Effector CD4-positive, alpha-beta T cell (primary cell): Measurements from ENCODE around the gene DVL3.

Source experiments
- DNase-seq: peaks from one replicate; pipeline ENCODE4 v3.0.0-alpha.2; 2020

DVL3 gene

GRCh38 chr3:184176377-184177330 is 21.5 kb downstream of the DVL3 start:
- no peak for DNase-seq

DNA sequence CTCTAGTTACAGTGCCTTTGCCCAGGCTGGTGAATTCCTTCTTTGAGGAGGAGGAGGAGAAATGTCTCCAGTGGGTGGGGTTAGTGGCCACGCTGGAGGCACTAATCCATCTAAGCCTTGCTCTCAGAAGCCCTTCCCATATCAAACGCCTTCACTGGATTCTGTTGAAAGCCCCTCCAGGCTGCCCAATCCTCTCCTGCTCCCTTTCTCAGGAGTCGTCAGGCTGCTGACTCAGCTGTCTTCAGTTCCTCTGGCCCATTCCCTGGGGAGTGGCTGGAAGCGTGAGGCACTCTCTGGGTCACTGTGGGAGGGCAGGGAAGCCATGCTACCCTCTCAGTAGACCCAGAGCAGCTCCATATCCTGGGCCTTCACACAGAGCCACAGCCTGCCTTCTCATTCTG is 22.2 kb downstream of the DVL3 start:
- DNase-seq: no peak

DNA sequence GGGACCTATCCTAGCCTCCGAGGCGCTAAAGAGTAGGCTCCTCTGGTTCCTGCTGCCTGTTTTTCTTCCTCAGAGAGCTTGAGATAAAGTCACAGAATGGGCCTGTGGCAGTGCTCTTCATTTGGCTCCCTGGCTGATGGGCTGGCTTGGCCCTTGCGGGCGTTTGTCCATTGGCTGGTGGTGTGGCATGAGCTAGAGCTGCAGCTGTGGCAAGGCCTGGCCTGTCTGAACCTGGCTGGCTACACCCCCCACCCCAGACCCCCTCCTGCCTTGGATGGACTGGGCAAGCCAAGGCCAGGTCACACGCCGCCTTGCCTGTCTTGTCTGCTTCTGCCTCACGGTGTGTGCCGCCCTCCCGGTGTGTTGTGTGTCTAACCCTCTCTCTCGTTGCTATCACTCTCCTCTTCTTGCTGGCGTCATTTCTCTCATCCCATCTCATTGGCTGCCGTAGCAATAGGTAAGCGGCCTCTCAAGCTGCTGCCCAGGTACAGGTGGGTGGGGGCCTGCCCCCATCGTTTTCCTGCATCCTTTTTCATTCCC is 22.7 kb downstream of the DVL3 start:
- DNase-seq: no peak

- no peak for DNase-seq
Observed at GRCh38 chr3:184178521-184179138, 23.5 kb downstream of the DVL3 start.

GRCh38 chr3:184180165-184180564 is 25.0 kb downstream of the DVL3 start:
- DNase-seq: no peak

DNA sequence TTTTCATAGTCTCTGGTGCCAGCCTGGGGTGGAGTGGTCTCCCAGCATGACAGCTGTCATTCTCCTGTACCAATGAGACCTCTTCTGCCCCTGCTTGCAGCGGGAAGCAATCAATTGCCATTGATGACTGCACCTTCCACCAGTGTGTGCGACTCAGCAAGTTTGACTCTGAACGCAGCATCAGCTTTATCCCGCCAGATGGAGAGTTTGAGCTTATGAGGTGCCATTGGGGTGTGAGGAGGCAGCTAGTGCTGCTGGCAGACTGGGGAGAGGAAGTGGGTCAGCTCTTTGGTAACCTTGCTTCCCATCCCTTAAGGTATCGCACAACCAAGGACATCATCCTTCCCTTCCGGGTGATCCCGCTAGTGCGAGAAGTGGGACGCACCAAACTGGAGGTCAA is 26.4 kb downstream of the DVL3 start:
- no peak for DNase-seq

DNA sequence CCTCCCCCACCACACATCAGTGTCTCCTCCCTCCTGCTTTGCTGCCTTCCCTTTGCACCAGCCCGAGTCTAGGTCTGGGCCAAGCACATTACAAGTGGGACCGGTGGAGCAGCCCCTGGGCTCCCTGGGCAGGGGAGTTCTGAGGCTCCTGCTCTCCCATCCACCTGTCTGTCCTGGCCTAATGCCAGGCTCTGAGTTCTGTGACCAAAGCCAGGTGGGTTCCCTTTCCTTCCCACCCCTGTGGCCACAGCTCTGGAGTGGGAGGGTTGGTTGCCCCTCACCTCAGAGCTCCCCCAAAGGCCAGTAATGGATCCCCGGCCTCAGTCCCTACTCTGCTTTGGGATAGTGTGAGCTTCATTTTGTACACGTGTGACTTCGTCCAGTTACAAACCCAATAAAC is 28.5 kb downstream of the DVL3 start:
- DNase-seq: no peak

DNA sequence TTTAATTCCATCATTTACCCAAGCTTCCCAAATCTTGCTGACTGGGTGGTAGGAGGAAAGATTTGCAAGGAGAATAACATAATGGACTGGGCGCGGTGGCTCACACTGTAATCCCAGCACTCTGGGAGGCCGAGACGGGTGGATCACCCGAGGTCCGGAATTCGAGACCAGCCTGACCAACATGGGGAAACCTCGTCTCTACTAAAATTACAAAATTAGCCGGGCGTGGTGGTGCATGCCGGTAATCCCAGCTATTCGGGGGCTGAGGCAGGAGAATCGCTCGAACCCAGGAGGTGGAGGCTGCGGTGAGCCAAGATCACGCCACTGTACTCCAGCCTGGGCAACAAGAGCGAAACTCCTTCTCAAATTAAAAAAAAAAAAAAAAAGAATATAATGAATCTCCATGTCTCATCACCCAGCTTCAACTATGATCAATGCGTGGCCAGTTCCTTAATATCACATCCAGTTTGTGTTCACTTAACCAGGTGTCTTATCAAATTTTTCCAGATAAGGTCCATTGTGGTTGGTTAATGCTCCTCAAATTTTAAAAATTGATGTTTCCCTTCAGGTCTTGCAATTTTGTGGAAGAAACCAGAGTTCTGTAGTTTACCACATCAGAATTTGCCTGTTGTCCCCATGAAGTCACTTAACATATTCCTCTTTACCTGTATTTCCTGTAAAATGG is 29.5 kb downstream of the DVL3 start:
- DNase-seq: no peak

- peak; percentile 99 for DNase-seq
Observed at GRCh38 chr3:184185461-184186183, 30.4 kb downstream of the DVL3 start.

GRCh38 chr3:184186184-184186901 is 31.2 kb downstream of the DVL3 start, which contains the start of gene ABCF3:
ABCF3 (plus strand) TSS chr3:184186199; CDS start chr3:184186208, 9 bp downstream.
- DNase-seq: no peak

GRCh38 chr3:184186902-184187207 is 31.7 kb downstream of the DVL3 start:
- DNase-seq: no peak

- DNase-seq: no peak
Observed at GRCh38 chr3:184188080-184188479, 32.9 kb downstream of the DVL3 start.

DNA sequence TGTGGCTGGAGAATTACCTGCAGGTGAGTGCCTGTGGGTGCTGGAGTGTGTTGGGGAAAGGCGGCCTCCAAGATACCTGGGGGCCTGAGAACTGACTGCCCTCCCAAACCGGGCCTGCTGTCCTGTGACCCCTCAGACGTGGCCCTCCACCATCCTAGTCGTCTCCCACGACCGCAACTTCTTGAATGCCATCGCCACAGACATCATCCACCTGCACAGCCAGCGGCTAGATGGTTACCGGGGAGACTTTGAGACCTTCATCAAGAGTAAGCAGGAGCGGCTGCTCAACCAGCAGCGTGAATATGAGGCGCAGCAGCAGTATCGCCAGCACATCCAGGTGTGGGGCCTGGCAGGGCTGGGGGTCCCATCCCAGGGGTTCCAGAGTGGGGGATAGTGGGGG is 34.2 kb downstream of the DVL3 start:
- DNase-seq: no peak

DNA sequence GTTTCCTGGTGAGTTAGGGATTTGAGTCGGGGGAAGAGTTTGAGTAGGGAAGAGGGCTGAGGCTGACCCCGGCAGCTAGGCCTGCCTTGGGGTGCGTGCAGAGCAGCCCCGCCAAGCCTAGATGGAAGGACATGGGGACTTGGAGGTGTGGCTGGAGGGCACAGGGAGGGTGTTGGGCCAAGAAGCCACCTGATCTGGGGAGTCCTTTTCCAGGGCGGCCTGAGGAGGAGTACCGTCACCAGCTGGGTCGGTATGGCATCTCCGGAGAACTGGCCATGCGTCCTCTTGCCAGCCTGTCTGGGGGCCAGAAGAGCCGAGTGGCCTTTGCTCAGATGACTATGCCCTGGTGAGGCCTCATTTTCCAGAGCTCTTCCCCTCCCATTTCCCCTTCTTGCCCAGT is 37.7 kb downstream of the DVL3 start:
- no peak for DNase-seq

DNA sequence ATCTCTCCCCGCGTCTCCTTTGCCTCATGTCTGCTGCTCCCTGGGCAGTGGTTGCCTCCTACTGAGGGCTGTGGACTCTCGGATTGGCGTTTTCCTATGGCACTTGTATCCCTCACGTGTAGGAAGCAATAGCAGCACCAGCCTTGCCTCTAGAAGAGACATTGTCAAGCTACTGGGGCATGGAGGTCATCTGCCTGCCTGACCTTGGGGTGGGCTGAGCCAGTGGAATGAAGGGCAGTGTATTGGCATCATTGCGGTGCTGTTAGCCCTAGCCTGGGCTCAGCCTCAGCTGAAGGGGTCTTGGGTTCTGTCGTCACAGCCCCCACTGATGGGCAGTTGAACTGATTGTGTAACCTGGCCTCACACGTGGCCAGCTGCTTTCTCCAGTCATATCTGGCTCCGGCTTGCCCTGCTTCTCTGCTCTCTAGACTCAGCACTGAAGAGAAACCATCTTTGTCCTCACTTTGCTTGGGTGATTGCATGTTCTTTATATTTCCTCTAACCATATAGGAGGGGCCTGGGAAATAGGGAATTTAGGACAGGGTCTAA is 38.9 kb downstream of the DVL3 start:
- no peak for DNase-seq

GRCh38 chr3:184196536-184196935 is 41.4 kb downstream of the DVL3 start:
- no peak for DNase-seq

DNA sequence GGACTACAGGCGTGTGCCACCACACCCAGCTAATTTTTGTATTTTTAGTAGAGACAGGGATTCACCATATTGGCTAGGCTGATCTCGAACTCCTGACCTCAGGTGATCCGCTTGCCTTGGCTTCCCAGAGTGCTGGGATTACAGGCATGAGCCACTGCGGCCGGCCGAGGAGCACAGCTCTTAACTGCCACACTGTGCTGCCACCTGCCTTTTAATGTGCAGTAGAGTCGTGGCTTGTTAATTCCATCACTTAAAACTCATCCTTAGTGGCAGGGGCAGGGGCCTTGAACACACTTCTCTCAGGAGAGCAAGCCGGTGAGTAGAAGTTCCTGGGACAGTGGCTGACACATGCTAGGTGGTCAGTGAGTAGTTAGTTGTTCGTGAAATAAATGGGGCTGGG is 43.3 kb downstream of the DVL3 start:
- DNase-seq: no peak

DNA sequence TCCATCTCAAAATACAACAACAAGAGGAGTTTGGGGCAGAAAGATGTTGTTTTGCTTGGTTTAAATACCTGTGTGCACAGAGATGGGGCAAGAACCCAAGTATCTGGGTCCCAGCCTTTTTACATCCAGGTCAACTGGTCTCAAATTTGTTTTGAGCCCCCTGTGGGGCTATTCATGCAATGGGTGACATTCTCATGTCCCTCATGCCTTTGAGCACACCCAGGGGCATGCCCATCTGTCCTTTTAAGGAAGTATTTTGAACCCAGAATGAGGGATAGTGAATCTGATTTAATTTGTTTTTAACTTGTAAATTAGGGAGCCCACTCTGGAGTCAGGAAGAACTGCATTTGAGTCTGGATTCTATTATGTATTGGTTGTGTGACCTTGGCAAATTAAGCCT is 45.6 kb downstream of the DVL3 start:
- no peak for DNase-seq

DNA sequence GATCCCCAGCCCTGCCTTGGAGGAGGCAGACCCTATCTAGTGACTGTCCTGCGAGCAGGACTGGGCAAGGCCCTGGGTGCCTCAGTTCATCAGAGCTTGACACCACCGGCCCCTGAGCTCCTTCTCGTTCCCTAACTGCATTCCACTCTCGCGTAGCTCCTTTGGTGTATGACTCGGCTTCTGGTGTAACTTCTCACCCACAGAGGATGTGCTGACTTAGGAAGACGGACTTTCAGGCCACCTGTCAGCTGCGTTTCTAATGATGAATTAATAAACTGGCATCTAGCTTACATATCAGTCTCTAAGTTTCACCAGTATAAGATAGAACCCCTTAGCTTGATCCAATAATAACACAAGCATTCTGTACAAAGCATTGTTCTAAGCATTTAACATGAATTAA is 48.3 kb downstream of the DVL3 start:
- no peak for DNase-seq

DNA sequence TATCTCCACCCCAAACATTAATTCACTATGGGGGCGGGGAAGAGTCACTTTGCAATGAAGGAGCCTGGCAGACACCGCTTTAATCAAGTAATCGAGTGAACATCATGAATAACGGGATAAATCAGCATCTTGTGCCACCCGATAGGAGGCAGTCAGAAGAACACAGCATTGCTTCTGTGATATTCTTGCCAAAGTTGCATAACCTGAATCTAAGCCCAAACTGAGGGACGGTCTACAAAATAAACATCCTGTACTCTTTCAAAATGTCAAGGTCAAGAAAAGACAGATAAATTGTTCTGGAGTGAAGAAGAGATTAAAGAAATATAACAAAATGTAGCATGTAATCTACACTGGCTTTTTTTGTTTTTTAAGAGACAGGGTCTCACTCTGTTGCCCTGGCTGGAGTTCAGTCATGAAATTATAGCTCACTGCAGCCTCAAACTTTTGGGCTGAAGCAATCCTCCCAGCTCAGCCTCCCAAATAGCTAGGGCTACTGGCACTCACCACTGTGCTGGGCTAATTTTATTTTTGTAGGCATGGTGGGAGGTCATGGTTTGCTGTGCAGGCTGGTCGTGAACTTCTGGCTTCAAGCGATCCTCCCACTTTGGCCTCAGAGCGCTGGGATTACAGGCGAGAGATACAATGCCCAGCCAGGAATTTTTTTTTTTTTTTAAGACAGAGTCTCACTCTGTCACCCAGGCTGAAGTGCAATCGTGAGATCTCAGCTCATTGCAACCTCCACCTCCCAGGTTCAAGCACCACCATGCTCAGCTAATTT is 54.2 kb downstream of the DVL3 start:
- no peak for DNase-seq

- DNase-seq: no peak
Observed at GRCh38 chr3:184211297-184211696, 56.1 kb downstream of the DVL3 start.
